Measurements from ENCODE around the gene TBKBP1.

GRCh38 chr17:47727704-47728036, 33.7 kb downstream of the TBKBP1 start:
- no peak for TF ChIP-seq CTCF (IDR thresholded peaks at IDR 0.05)
- no peak for TF ChIP-seq EP300 (IDR thresholded peaks at IDR 0.05)
- TF ChIP-seq POLR2A (IDR thresholded peaks at IDR 0.05) = no peak
